ENCODE data around the gene KTI12. TPM values are rescaled to one million over a fixed set of nuclear protein-coding genes. Genes with fewer than 3 reads are reported as not detected.
A peak's percentile ranks its signal among the peaks of the same experiment; 100 is the strongest.
"Not testable (repeated sequence)": the region's sequence is repeated elsewhere in the genome, so short reads cannot be mapped to it uniquely, and the experiment has no call there.

KTI12 gene
- total RNA-seq, 1 experiment from 2014 or later, result 22.1 TPM

DNA sequence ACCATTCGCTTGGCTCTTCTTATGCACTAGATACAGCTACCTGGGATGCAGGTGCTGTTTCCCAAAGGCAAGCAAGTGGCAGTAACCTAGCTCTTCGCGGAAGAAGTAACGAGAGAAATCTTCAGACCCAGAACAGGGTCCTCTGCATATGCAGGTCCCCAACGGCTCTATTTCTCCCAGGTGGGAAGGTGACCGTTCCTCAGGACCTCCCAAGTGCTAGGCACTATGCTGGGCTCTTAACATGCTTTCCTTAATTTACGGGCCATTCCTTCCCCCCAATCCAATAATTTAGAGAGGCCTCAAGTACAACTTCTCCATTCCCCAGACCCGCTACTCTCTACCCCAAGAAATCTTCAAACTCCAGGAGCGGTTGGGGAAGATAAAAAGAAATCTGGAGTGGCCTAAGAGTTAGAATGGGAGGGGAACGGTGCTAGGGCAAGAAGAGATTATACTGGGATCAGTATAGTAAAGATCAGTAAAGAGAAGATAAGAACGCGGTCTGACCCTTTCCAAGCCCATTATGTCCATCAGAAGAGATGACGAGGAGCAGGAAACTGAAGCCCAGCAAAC is 21.0 kb upstream of the KTI12 start:
- H3K4me2 ChIP-seq (ENCODE audit: low read depth, low read length, poor library complexity, severe bottlenecking), result peak overlapping the region; percentile 95
- peak overlapping the region; percentile 91 for H3K9ac ChIP-seq (ENCODE audit: low read length)
- H3K79me2 ChIP-seq (ENCODE audit: low read length), result peaks cover 94% of the 10 kb centered on the region
- peaks cover 13% of the 10 kb centered on the region for H3K36me3 ChIP-seq (ENCODE audit: insufficient read depth, low read length)
- H3K4me3 ChIP-seq (ENCODE audit: low read length), result peak overlapping the region; percentile 91
- H3K4me1 ChIP-seq (ENCODE audit: low read length), result peaks cover 30% of the 10 kb centered on the region
- H4K20me1 ChIP-seq (ENCODE audit: insufficient read depth, low read depth, low read length), result peaks cover 8% of the 10 kb centered on the region; the same call in 1 of the 2 replicates
- no peaks in the 10 kb centered on the region for H3K27me3 ChIP-seq (ENCODE audit: low read length)
- H3K9me2 ChIP-seq (replicated peaks; ENCODE audit: insufficient read depth, low read length), result no peaks in the 10 kb centered on the region
- H2AFZ ChIP-seq (ENCODE audit: low read length), result 0 out of 2 replicates have a peak overlapping the region, but pooled peaks have one; percentile 2
- no peaks in the 10 kb centered on the region for H3K9me3 ChIP-seq (ENCODE audit: low read length)
- DNase-seq, result no peak
- peak overlapping the region; percentile 88; the same call in 1 of the 2 replicates for H3K27ac ChIP-seq (ENCODE audit: low read length)

DNA sequence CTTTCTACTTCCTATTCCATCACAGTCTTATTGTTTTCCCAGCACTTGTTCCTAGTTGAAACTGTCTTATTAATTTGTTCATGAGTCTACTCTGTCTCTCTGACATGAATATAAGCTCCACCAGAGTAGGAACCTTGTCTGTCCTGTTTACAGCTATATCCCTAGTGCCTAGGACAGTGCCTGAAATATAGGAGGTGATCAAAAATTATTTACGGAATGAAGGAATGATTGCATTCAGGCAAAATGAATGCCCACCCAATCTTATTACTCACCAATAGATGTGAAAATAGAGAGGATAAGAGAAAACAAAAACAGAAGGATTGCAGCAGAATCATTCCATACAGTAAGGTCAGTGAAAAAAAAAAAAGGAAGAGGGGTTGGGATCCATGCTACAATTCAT is 20.3 kb upstream of the KTI12 start:
- Histone ChIP-seq H3K4me3 (ENCODE audit: low read length) (peak overlapping the region; percentile 91), H4K20me1 (ENCODE audit: insufficient read depth, low read depth, low read length) (peaks cover 8% of the 10 kb centered on the region; the same call in 1 of the 2 replicates), H3K27ac (ENCODE audit: low read length) (no peak overlapping the region), H3K79me2 (ENCODE audit: low read length) (peaks cover 94% of the 10 kb centered on the region), H3K9me2 (replicated peaks; ENCODE audit: insufficient read depth, low read length) (no peaks in the 10 kb centered on the region), H3K27me3 (ENCODE audit: low read length) (no peaks in the 10 kb centered on the region), H3K4me1 (ENCODE audit: low read length) (peaks cover 26% of the 10 kb centered on the region), H3K36me3 (ENCODE audit: insufficient read depth, low read length) (peaks cover 18% of the 10 kb centered on the region), H3K9ac (ENCODE audit: low read length) (peak overlapping the region; percentile 91), H3K9me3 (ENCODE audit: low read length) (no peaks in the 10 kb centered on the region; the same call in 1 of the 2 replicates), H2AFZ (ENCODE audit: low read length) (no peak overlapping the region), H3K4me2 (ENCODE audit: low read depth, low read length, poor library complexity, severe bottlenecking) (peak overlapping the region; percentile 95)
- DNase-seq, result no peak

DNA sequence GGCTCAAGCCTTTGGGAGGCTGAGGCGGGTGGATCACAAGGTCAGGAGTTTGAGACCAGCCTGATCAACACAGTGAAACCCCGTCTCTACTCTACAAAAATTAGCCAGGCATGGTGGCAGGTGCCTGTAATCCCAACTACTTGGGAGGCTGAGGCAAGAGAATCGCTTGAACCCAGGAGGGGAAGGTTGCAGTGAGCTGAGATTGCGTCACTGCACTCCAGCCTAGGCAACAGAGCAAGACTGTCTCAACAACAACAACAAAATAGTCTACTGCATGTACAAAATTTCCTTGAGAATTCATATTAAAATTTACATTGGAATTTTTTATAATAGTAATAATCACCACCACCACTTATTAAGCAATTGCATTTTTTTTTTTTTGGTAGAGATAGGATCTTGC is 15.7 kb upstream of the KTI12 start:
- peaks cover 26% of the 10 kb centered on the region for H3K36me3 ChIP-seq (ENCODE audit: insufficient read depth, low read length)
- H2AFZ ChIP-seq (ENCODE audit: low read length); H3K4me3 ChIP-seq (ENCODE audit: low read length); H3K27me3 ChIP-seq (ENCODE audit: low read length); H3K9ac ChIP-seq (ENCODE audit: low read length); DNase-seq; H4K20me1 ChIP-seq (ENCODE audit: insufficient read depth, low read depth, low read length); H3K4me2 ChIP-seq (ENCODE audit: low read depth, low read length, poor library complexity, severe bottlenecking); H3K9me3 ChIP-seq (ENCODE audit: low read length); H3K27ac ChIP-seq (ENCODE audit: low read length); H3K9me2 ChIP-seq (replicated peaks; ENCODE audit: insufficient read depth, low read length): not testable (repeated sequence)
- peaks cover 94% of the 10 kb centered on the region for H3K79me2 ChIP-seq (ENCODE audit: low read length)
- peaks cover 15% of the 10 kb centered on the region for H3K4me1 ChIP-seq (ENCODE audit: low read length)

- peaks cover 28% of the 10 kb centered on the region for H3K36me3 ChIP-seq (ENCODE audit: insufficient read depth, low read length)
These were observed 12.1 kb upstream of the KTI12 start for GRCh38 chr1:52045666-52046195.

DNA sequence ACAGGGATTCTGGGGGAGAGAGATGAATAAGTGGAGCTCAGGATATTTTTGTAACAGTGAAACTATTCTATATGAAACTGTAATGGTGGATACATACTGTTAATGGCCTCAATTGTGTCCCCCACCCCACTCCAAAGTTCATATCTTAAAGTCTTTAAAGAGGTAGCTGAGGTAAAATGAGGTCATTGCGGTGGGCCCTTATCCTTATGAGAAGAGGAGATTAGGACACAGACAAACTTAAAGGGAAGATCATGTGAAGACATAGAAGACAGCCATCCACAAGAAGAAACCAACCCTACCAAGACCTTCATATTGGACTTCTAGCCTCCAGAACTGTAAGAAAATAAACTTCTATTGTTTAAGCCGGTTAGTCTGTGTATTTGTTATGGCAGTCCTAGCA is 11.6 kb upstream of the KTI12 start:
- H3K4me2 ChIP-seq (ENCODE audit: low read depth, low read length, poor library complexity, severe bottlenecking), result no peak overlapping the region
- H2AFZ ChIP-seq (ENCODE audit: low read length), result no peak overlapping the region
- no peak overlapping the region for H3K27ac ChIP-seq (ENCODE audit: low read length)
- no peak overlapping the region for H3K4me3 ChIP-seq (ENCODE audit: low read length)
- H3K4me1 ChIP-seq (ENCODE audit: low read length), result peaks cover 6% of the 10 kb centered on the region; the same call in 1 of the 2 replicates
- peaks cover 23% of the 10 kb centered on the region for H3K36me3 ChIP-seq (ENCODE audit: insufficient read depth, low read length)
- H3K9me2 ChIP-seq (replicated peaks; ENCODE audit: insufficient read depth, low read length), result no peaks in the 10 kb centered on the region
- DNase-seq, result no peak
- H3K9me3 ChIP-seq (ENCODE audit: low read length), result peaks cover 4% of the 10 kb centered on the region; the same call in 1 of the 2 replicates
- no peak overlapping the region for H3K9ac ChIP-seq (ENCODE audit: low read length)
- H3K27me3 ChIP-seq (ENCODE audit: low read length), result no peaks in the 10 kb centered on the region
- H3K79me2 ChIP-seq (ENCODE audit: low read length), result peaks cover 83% of the 10 kb centered on the region
- H4K20me1 ChIP-seq (ENCODE audit: insufficient read depth, low read depth, low read length), result no peaks in the 10 kb centered on the region

More at GRCh38 chr1:52045666-52046195, 12.1 kb upstream of the KTI12 start:
- H3K9me3 ChIP-seq (ENCODE audit: low read length); H2AFZ ChIP-seq (ENCODE audit: low read length); H3K9ac ChIP-seq (ENCODE audit: low read length); H4K20me1 ChIP-seq (ENCODE audit: insufficient read depth, low read depth, low read length); DNase-seq; H3K4me3 ChIP-seq (ENCODE audit: low read length); H3K27ac ChIP-seq (ENCODE audit: low read length); H3K4me1 ChIP-seq (ENCODE audit: low read length); H3K4me2 ChIP-seq (ENCODE audit: low read depth, low read length, poor library complexity, severe bottlenecking); H3K9me2 ChIP-seq (replicated peaks; ENCODE audit: insufficient read depth, low read length); H3K27me3 ChIP-seq (ENCODE audit: low read length): not testable (repeated sequence)
- H3K79me2 ChIP-seq (ENCODE audit: low read length), result peaks cover 88% of the 10 kb centered on the region

- H3K27me3 ChIP-seq (ENCODE audit: low read length), result no peaks in the 10 kb centered on the region
- H4K20me1 ChIP-seq (ENCODE audit: insufficient read depth, low read depth, low read length), result no peaks in the 10 kb centered on the region
- no peaks in the 10 kb centered on the region for H3K9me3 ChIP-seq (ENCODE audit: low read length)
- H3K4me1 ChIP-seq (ENCODE audit: low read length), result peaks cover 6% of the 10 kb centered on the region; the same call in 1 of the 2 replicates
- DNase-seq, result no peak
- H2AFZ ChIP-seq (ENCODE audit: low read length), result no peak overlapping the region
- H3K79me2 ChIP-seq (ENCODE audit: low read length), result peaks cover 50% of the 10 kb centered on the region
- no peak overlapping the region for H3K4me3 ChIP-seq (ENCODE audit: low read length)
- H3K36me3 ChIP-seq (ENCODE audit: insufficient read depth, low read length), result peaks cover 8% of the 10 kb centered on the region; the same call in 1 of the 2 replicates
- no peak overlapping the region for H3K27ac ChIP-seq (ENCODE audit: low read length)
- H3K4me2 ChIP-seq (ENCODE audit: low read depth, low read length, poor library complexity, severe bottlenecking), result no peak overlapping the region
- no peaks in the 10 kb centered on the region for H3K9me2 ChIP-seq (replicated peaks; ENCODE audit: insufficient read depth, low read length)
- no peak overlapping the region for H3K9ac ChIP-seq (ENCODE audit: low read length)
These were observed 8.1 kb upstream of the KTI12 start for GRCh38 chr1:52041551-52042185.

GRCh38 chr1:52037909-52038308 is 4.3 kb upstream of the KTI12 start:
- Histone ChIP-seq H3K27me3 (ENCODE audit: low read length) (no peaks in the 10 kb centered on the region), H2AFZ (ENCODE audit: low read length) (no peak overlapping the region), H3K4me1 (ENCODE audit: low read length) (peaks cover 6% of the 10 kb centered on the region), H3K36me3 (ENCODE audit: insufficient read depth, low read length) (peaks cover 5% of the 10 kb centered on the region; the same call in 1 of the 2 replicates), H3K9ac (ENCODE audit: low read length) (no peak overlapping the region), H3K4me2 (ENCODE audit: low read depth, low read length, poor library complexity, severe bottlenecking) (no peak overlapping the region), H3K79me2 (ENCODE audit: low read length) (peaks cover 26% of the 10 kb centered on the region), H3K4me3 (ENCODE audit: low read length) (no peak overlapping the region), H3K27ac (ENCODE audit: low read length) (no peak overlapping the region), H3K9me3 (ENCODE audit: low read length) (no peaks in the 10 kb centered on the region), H4K20me1 (ENCODE audit: insufficient read depth, low read depth, low read length) (no peaks in the 10 kb centered on the region; the same call in 1 of the 2 replicates), H3K9me2 (replicated peaks; ENCODE audit: insufficient read depth, low read length) (no peaks in the 10 kb centered on the region)
- no peak for DNase-seq

- no peaks in the 10 kb centered on the region for H3K27me3 ChIP-seq (ENCODE audit: low read length)
- DNase-seq, result no peak
- H3K4me2 ChIP-seq (ENCODE audit: low read depth, low read length, poor library complexity, severe bottlenecking), result no peak overlapping the region
- H4K20me1 ChIP-seq (ENCODE audit: insufficient read depth, low read depth, low read length), result peaks cover 3% of the 10 kb centered on the region; the same call in 1 of the 2 replicates
- peaks cover 7% of the 10 kb centered on the region; the same call in 1 of the 2 replicates for H3K36me3 ChIP-seq (ENCODE audit: insufficient read depth, low read length)
- no peak overlapping the region for H3K27ac ChIP-seq (ENCODE audit: low read length)
- H3K4me1 ChIP-seq (ENCODE audit: low read length), result peaks cover 8% of the 10 kb centered on the region
- H3K9me2 ChIP-seq (replicated peaks; ENCODE audit: insufficient read depth, low read length), result no peaks in the 10 kb centered on the region
- H3K79me2 ChIP-seq (ENCODE audit: low read length), result peaks cover 29% of the 10 kb centered on the region
- H3K4me3 ChIP-seq (ENCODE audit: low read length), result no peak overlapping the region
- no peak overlapping the region for H2AFZ ChIP-seq (ENCODE audit: low read length)
- no peak overlapping the region for H3K9ac ChIP-seq (ENCODE audit: low read length)
- H3K9me3 ChIP-seq (ENCODE audit: low read length), result no peaks in the 10 kb centered on the region
These were observed 3.8 kb upstream of the KTI12 start for GRCh38 chr1:52037402-52037814.

Measured in Karpas-422 (cell line).